ENCODE data around the gene NTF3.

The NTF3 gene

DNA sequence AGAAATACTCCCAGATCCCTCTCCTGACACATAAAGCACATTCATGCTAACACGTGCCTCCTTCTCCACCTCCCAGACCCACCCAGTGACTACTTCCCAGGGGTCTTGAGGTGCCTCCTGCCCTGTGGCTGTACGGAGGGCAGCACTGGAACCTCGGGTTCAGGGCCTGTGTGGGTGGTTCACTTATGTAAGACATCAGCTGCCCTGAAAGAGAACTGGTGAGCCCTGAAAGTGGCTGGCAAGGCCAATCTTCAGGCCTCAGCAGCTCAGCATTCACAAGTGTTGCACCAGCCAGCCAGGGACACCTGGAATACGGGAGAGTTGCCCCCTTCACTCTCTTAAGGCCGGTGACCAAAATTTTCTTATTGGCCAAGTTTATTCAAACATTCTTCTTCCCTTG is 38.9 kb upstream of the NTF3 start:
- TF ChIP-seq POLR2A (IDR thresholded peaks at IDR 0.05; ENCODE audit: extremely low read depth, insufficient read length) (no peak), MYC (IDR thresholded peaks at IDR 0.05; ENCODE audit: low read depth, low read length) (no peak)
- TF ChIP-seq, protein P1, sequence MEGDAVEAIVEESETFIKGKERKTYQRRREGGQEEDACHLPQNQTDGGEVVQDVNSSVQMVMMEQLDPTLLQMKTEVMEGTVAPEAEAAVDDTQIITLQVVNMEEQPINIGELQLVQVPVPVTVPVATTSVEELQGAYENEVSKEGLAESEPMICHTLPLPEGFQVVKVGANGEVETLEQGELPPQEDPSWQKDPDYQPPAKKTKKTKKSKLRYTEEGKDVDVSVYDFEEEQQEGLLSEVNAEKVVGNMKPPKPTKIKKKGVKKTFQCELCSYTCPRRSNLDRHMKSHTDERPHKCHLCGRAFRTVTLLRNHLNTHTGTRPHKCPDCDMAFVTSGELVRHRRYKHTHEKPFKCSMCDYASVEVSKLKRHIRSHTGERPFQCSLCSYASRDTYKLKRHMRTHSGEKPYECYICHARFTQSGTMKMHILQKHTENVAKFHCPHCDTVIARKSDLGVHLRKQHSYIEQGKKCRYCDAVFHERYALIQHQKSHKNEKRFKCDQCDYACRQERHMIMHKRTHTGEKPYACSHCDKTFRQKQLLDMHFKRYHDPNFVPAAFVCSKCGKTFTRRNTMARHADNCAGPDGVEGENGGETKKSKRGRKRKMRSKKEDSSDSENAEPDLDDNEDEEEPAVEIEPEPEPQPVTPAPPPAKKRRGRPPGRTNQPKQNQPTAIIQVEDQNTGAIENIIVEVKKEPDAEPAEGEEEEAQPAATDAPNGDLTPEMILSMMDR (IDR thresholded peaks at IDR 0.05; ENCODE audit: low read depth, low read length), result no peak
- TF ChIP-seq, protein P2, sequence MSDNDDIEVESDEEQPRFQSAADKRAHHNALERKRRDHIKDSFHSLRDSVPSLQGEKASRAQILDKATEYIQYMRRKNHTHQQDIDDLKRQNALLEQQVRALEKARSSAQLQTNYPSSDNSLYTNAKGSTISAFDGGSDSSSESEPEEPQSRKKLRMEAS (IDR thresholded peaks at IDR 0.05; ENCODE audit: low read depth, low read length), result no peak
- no peak for DNase-seq (ENCODE audit: low read depth)

DNA sequence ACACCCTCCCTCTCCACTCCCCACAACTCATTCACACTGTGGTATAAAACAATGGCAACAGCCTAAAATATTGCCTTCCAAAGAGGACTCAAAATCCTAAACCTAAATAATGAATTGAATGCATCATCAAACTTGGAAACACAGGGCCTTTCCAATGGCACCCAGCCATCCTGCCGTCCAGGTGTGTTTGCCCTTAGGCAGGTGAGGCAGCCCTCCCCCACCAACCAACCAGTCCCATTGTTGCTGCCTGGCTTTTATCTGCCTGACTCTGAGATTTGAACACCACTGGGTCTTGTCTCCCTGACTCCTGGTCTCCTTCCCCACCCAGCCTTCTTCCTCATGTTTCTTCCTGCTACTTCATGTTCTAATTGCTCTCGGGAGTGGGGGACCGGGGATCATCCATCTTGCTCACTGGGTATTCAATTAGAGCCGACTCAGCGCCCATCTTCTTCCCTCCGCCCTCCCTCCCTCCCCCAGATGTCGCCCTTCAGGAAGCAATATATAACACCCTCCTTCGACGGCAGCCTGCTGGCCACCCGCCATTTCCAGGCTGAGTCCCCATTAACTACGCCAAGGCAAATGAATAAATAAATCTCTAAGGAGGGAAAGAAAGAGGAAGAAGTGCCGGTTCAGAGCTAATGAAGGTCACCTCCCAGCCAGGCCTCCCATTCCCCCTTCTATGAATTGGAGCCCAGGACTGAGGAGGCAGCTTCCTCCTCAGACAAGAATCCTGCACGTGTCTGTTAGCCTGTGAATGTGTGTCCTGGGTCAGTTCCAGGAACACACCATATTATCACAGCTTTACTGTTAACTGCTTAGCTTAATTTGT is 36.3 kb upstream of the NTF3 start:
- no peak for DNase-seq (ENCODE audit: low read depth)
- TF ChIP-seq, protein P2 (IDR thresholded peaks at IDR 0.05; ENCODE audit: low read depth, low read length), result no peak
- TF ChIP-seq, protein P1 (IDR thresholded peaks at IDR 0.05; ENCODE audit: low read depth, low read length), result no peak
- no peak for TF ChIP-seq MYC (IDR thresholded peaks at IDR 0.05; ENCODE audit: low read depth, low read length)
- TF ChIP-seq POLR2A (IDR thresholded peaks at IDR 0.05; ENCODE audit: extremely low read depth, insufficient read length), result no peak

More for the DNA sequence above, 38.9 kb upstream of the NTF3 start:
- H3K4me3 ChIP-seq (ENCODE audit: low read depth, low read length), result no peak overlapping the region

DNA sequence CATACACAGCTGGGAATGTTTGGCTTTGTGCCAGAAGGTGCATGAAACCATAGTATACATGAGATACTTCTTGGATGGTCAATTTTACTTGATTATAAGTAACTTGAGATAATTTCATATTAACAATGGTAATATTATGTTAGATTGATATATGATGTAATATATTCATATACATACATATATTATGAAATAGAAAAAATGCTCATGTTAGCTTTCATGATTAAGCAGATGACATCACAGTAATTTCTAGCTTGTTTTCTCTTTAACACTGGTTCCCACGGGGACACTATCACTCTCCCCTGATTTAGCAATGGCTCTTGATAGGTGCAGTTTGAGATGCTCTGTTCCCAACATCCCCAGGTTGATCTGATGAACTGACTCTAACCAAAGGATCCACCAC is 35.4 kb upstream of the NTF3 start:
- H3K4me3 ChIP-seq (ENCODE audit: low read depth, low read length), result no peak overlapping the region
- TF ChIP-seq POLR2A (IDR thresholded peaks at IDR 0.05; ENCODE audit: extremely low read depth, insufficient read length) (no peak), MYC (IDR thresholded peaks at IDR 0.05; ENCODE audit: low read depth, low read length) (no peak)
- TF ChIP-seq, protein P2 (IDR thresholded peaks at IDR 0.05; ENCODE audit: low read depth, low read length), result no peak
- TF ChIP-seq, protein P1 (IDR thresholded peaks at IDR 0.05; ENCODE audit: low read depth, low read length), result no peak
- DNase-seq (ENCODE audit: low read depth), result no peak

More for the DNA sequence above, 36.3 kb upstream of the NTF3 start:
- H3K4me3 ChIP-seq (ENCODE audit: low read depth, low read length), result no peak overlapping the region

DNA sequence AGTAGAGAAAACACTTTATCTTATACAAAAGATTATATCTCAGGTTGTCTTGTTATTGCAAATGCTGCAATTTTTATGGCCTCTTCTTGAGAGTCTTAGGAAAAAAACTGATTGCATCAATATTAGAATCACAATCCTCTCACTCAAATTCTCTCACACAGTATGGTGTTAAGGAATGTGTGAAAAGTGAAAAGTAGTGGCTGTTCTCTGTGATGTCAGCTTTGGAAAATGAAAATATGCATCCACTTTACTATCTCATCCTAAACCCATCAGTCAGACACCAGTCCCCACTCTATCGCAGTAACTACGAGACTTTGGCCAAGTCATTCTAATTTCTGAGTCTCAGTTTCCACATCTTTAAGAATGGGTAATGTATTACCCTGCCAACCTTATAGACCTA is 32.6 kb upstream of the NTF3 start:
- no peak for DNase-seq (ENCODE audit: low read depth)
- no peak overlapping the region for H3K4me3 ChIP-seq (ENCODE audit: low read depth, low read length)
- TF ChIP-seq, protein P1 (IDR thresholded peaks at IDR 0.05; ENCODE audit: low read depth, low read length), result no peak
- TF ChIP-seq MYC (IDR thresholded peaks at IDR 0.05; ENCODE audit: low read depth, low read length) (no peak), POLR2A (IDR thresholded peaks at IDR 0.05; ENCODE audit: extremely low read depth, insufficient read length) (no peak)
- TF ChIP-seq, protein P2 (IDR thresholded peaks at IDR 0.05; ENCODE audit: low read depth, low read length), result no peak

DNA sequence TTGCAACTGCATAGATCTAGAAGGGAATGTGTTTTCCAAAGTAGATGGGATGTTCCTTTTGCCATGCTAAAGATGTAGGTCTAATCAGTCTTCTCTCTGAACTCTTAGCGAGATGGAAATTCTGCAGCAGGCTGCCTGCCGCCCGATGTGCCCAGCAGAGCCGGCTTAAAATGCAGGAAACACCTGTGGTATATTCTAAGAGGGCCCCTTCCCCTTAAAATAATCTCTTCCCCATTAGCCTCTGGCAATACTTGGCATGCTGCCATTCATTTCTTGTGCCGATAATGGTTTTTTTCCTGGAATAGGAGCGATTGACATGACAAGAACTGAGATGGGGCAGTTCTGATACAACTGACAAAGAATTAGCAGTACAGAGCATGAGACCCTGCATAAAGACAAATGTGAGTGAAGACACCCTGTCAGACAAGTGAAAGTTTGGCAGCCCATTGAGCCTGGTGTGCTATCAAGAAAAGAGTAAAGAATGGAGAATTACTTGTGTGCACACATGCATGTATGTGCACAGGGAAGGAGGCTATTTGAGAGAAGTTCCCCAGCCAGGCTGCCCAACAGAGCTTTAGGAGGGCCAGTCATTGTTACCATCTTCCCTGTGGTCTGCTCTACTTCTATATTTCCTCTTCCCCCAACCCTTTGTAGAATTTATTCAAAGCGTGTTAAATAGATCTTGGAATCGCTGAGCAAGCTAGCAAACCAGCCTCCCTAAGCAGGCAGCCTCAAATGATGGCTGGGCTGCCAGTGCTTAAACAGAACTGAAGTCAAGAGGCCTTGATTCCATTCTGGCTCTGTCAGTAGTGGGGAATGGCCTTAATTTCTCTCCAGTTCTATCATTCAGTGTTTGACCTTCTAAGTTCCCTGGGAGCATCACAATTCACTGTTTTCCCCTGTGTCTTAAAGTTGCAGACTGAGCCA is 29.6 kb upstream of the NTF3 start:
- no peak for TF ChIP-seq POLR2A (IDR thresholded peaks at IDR 0.05; ENCODE audit: extremely low read depth, insufficient read length)
- TF ChIP-seq, protein P1 (IDR thresholded peaks at IDR 0.05; ENCODE audit: low read depth, low read length), result no peak
- TF ChIP-seq, protein P2 (IDR thresholded peaks at IDR 0.05; ENCODE audit: low read depth, low read length), result no peak
- no peak for TF ChIP-seq MYC (IDR thresholded peaks at IDR 0.05; ENCODE audit: low read depth, low read length)
- DNase-seq (ENCODE audit: low read depth), result no peak
- H3K4me3 ChIP-seq (ENCODE audit: low read depth, low read length), result no peak overlapping the region

Data from NB4 (cell line).